Kidney epithelial cell (primary cell): ENCODE data around the gene PKD2. TPM values are rescaled to one million over a fixed set of nuclear protein-coding genes. Genes with fewer than 3 reads are reported as not detected.

ENCODE experiments used
- DNase-seq: peaks from one replicate; pipeline ENCODE4 v3.0.0-alpha.2; 2010; ENCODE audit warnings: low read depth
- H3K27me3 ChIP-seq: 2 replicates; pipeline ENCODE4 v1.6.0; 2011; ENCODE audit warnings: low read length; ENCODE audit not compliant: control insufficient read depth, insufficient read depth
- H3K36me3 ChIP-seq: 2 replicates; pipeline ENCODE4 v1.5.1; 2011; ENCODE audit warnings: low read length; ENCODE audit not compliant: control insufficient read depth, insufficient read depth
- H3K4me3 ChIP-seq: 2 replicates; pipeline ENCODE4 v1.5.1; 2011; ENCODE audit warnings: low read depth, mild to moderate bottlenecking, control low read depth, low read length
- total RNA-seq: library from RNA; depleted of rRNA; stranded (reverse); fragments of >200 nt; gene quantifications from 2 replicates; pipeline ENCODE4 v1.2.3, GENCODE V29; 2015
- TF ChIP-seq, protein P1 (sequence below): IDR thresholded peaks from 2 replicates; pipeline ENCODE4 v1.5.1; 2011; ENCODE audit warnings: mild to moderate bottlenecking, moderate library complexity, low read length, control low read depth, inconsistent platforms; ENCODE audit not compliant: insufficient read depth, poor library complexity, severe bottlenecking

Gene PKD2
- total RNA-seq, 1 donor from 2014 or later, result 31.6 TPM

DNA sequence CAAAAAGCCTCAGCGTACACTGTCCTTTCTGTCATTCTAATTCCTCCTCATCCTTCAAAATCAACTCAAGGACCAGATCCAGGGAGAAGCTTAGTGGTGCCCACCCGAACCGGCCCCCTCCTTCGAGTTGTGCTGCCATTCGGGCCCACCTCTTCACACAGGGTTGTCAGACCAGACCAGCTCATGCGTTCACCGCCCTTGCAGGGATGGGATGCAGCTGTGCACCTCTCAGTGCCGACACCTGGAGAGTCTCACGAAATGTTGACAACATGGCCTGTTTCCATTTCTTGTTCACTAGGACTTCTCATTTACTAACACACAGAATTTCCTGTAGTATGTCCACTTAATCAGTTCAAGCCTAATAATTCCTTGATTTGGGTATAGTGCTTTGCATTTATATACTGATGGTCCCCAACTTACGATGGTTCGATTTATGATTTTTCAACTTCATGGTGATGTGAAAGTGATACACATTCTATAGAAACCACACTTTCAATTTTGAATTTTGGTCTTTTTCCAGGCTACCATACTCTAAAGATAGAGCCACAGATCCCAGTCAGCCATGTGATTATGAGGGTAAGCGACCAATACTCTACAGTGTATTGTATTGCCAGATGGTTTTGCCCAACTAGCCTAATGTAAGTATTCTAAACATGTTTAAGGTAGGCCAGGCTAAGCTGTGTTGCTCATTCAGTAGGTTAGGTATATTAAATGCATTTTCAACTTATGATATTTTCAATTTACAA lies 23.3 kb downstream of the PKD2 start:
- H3K27me3 ChIP-seq, result no peaks in the 10 kb centered on the region
- H3K36me3 ChIP-seq, result no peaks in the 10 kb centered on the region
- TF ChIP-seq, protein P1, sequence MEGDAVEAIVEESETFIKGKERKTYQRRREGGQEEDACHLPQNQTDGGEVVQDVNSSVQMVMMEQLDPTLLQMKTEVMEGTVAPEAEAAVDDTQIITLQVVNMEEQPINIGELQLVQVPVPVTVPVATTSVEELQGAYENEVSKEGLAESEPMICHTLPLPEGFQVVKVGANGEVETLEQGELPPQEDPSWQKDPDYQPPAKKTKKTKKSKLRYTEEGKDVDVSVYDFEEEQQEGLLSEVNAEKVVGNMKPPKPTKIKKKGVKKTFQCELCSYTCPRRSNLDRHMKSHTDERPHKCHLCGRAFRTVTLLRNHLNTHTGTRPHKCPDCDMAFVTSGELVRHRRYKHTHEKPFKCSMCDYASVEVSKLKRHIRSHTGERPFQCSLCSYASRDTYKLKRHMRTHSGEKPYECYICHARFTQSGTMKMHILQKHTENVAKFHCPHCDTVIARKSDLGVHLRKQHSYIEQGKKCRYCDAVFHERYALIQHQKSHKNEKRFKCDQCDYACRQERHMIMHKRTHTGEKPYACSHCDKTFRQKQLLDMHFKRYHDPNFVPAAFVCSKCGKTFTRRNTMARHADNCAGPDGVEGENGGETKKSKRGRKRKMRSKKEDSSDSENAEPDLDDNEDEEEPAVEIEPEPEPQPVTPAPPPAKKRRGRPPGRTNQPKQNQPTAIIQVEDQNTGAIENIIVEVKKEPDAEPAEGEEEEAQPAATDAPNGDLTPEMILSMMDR, result no peak
- H3K4me3 ChIP-seq, result no peak overlapping the region
- no peak for DNase-seq

DNA sequence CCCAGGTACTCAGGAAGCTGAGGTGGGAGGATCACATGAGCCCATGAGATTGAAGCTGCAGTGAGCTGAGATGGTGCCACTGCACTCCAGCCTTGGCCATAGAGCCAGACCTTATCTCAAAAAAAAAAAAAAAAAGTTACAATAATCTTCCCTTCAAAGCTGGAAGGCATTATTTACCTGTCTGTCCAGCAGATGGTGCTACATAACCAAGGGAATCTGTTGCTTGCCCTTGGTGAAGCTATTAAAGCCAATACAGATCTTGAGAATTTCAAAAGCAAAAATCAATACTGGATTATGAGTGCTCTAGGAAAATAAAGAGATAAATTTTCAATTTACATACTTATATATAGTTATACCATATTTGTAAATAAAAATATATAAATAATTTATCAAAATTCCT lies 25.9 kb downstream of the PKD2 start:
- TF ChIP-seq, protein P1, result peak; percentile 63
- Histone ChIP-seq H3K27me3 (no peaks in the 10 kb centered on the region), H3K4me3 (no peak overlapping the region), H3K36me3 (peaks cover 2% of the 10 kb centered on the region)
- DNase-seq, result no peak

DNA sequence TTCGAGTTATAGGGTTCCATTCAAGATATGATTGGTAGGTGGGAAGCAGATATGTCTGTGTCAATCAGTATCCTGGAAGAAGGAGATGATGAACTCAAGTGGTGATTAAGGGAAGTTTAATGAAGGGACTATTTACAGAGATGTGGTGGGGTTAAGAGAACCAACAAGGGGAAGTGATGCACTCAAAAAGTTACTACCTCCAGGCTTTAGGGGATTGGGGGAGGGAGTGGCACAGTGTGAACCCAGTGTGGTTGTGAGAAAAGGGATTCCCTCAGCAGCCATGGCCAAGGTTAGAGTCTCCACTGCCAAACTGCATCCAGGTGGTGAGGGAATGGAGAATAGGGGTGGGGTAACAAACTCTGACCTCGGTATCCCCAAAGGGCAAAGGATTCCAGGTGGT lies 27.9 kb downstream of the PKD2 start:
- Histone ChIP-seq H3K36me3 (peaks cover 2% of the 10 kb centered on the region), H3K27me3 (no peaks in the 10 kb centered on the region), H3K4me3 (no peak overlapping the region)
- DNase-seq, result no peak
- TF ChIP-seq, protein P1, result no peak

DNA sequence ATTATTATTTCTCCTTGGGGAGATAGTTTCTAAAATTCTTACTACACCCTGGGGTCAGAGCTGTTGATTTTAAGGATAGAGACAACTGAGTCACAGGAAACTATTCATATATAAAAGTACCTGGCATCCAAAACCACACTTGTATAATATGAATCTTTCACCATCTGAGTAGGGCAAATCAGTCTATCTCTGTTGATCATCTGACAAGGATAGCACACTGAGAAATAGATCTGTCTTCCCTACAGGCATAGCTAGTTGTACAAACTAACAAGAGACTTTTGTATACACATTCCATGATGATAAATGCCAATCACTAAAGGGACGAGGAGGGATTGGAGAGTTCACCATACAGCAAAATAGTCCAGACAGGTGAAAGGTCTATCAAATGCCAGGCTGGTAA lies 30.0 kb downstream of the PKD2 start:
- peaks cover 4% of the 10 kb centered on the region for H3K36me3 ChIP-seq
- no peak overlapping the region for H3K4me3 ChIP-seq
- no peak for DNase-seq
- TF ChIP-seq, protein P1, result no peak
- H3K27me3 ChIP-seq, result no peaks in the 10 kb centered on the region

DNA sequence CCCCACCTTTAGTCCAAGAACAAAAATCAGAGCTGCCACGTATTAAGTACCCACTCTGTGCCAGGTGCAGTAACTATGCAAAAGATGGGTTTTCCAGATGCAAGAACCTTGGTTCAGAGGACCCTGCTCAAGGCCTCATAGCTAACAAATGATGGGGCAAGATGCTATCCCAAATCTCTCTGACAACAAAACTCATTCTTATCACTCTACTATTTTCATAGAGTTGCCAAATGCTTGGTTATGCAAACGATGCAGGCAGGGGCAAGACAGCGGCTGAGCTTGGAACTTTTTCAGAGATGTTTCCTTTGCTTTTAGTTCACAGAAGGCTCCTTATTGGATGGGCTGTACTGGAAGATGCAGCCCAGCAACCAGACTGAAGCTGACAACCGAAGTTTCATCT lies 30.5 kb downstream of the PKD2 start:
- TF ChIP-seq, protein P1, result no peak
- DNase-seq, result no peak
- Histone ChIP-seq H3K4me3 (no peak overlapping the region), H3K36me3 (peaks cover 4% of the 10 kb centered on the region), H3K27me3 (no peaks in the 10 kb centered on the region)

DNA sequence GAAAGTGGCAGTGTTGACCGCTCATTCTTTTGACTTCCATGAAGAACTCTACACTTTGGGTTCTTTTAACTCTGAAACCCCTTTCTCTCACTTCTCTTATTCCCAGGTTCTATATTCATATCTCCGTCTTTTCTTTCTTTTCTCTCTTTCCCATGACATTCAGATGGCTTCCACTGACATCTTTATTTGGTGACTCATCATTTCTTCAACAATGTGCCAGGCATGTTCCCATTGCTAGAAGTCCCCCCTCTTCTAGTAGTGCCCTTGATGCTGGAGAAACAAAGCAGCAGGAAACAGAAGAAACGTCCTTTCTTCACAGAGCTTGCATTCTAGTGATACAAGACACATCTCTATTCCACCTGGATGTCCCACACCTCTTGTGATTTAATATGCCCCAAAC lies 33.3 kb downstream of the PKD2 start:
- TF ChIP-seq, protein P1, result no peak
- no peaks in the 10 kb centered on the region for H3K27me3 ChIP-seq
- DNase-seq, result no peak
- peaks cover 4% of the 10 kb centered on the region for H3K36me3 ChIP-seq
- H3K4me3 ChIP-seq, result no peak overlapping the region
